Trophoblast cell (in vitro differentiated cells and primary cell): ENCODE measurements around the gene CARD14.
A peak's percentile ranks its signal among the peaks of the same experiment; 100 is the strongest.

ENCODE experiments used
- DNase-seq, 2 donors: peaks; one replicate each; pipeline ENCODE4 v3.0.0-alpha.2; 2016
- H2AFZ ChIP-seq: 2 replicates; pipeline ENCODE4 v1.6.1; 2013; ENCODE audit warnings: low read length, moderate library complexity, mild to moderate bottlenecking; ENCODE audit not compliant: insufficient read depth, poor library complexity
- H2AK5ac ChIP-seq: 2 replicates; pipeline ENCODE4 v1.6.1; 2013; ENCODE audit warnings: mild to moderate bottlenecking, low read length
- H2BK120ac ChIP-seq: 2 replicates; pipeline ENCODE4 v1.6.1; 2013; ENCODE audit warnings: low read length, mild to moderate bottlenecking, moderate library complexity; ENCODE audit not compliant: insufficient read depth, poor library complexity
- H2BK12ac ChIP-seq: 2 replicates; pipeline ENCODE4 v1.6.1; 2013; ENCODE audit warnings: mild to moderate bottlenecking, low read length, moderate library complexity
- H2BK5ac ChIP-seq: 2 replicates; pipeline ENCODE4 v1.6.1; 2013; ENCODE audit warnings: low read length, low read depth, moderate library complexity, mild to moderate bottlenecking; ENCODE audit not compliant: poor library complexity
- H3K14ac ChIP-seq: 2 replicates; pipeline ENCODE4 v1.6.1; 2013; ENCODE audit warnings: mild to moderate bottlenecking, low read length
- H3K18ac ChIP-seq: 2 replicates; pipeline ENCODE4 v1.6.1; 2013; ENCODE audit warnings: mild to moderate bottlenecking, low read length
- H3K23ac ChIP-seq: 2 replicates; pipeline ENCODE4 v1.6.1; 2013; ENCODE audit warnings: low read length
- H3K27ac ChIP-seq: 2 replicates; pipeline ENCODE4 v1.5.1; 2013; ENCODE audit warnings: low read depth, mild to moderate bottlenecking, inconsistent platforms, low read length, moderate library complexity
- H3K27me3 ChIP-seq: 2 replicates; pipeline ENCODE4 v1.6.1; 2013; ENCODE audit warnings: inconsistent platforms, mild to moderate bottlenecking, low read length, moderate library complexity; ENCODE audit not compliant: insufficient read depth
- H3K36me3 ChIP-seq, 2 experiments: 1 replicate in 1 of 2; 2 replicates in 1 of 2; pipeline ENCODE4 v1.6.1; 2013; ENCODE audit warnings: low read length in 2 of 2, mild to moderate bottlenecking in 2 of 2, moderate library complexity in 1 of 2; ENCODE audit not compliant: insufficient read depth in 2 of 2, control insufficient read depth in 1 of 2
- H3K4ac ChIP-seq: 2 replicates; pipeline ENCODE4 v1.6.1; 2013; ENCODE audit warnings: low read depth, mild to moderate bottlenecking, low read length, moderate library complexity
- H3K4me1 ChIP-seq, 2 experiments: 1 replicate in 1 of 2; 2 replicates in 1 of 2; pipeline ENCODE4 v1.6.1; 2013; ENCODE audit warnings: low read length in 2 of 2, mild to moderate bottlenecking in 2 of 2, moderate library complexity in 1 of 2; ENCODE audit not compliant: insufficient read depth in 2 of 2, control insufficient read depth in 1 of 2
- H3K4me2 ChIP-seq: 2 replicates; pipeline ENCODE4 v1.6.1; 2013; ENCODE audit warnings: inconsistent platforms, mild to moderate bottlenecking, low read length, moderate library complexity
- H3K4me3 ChIP-seq: 2 replicates; pipeline ENCODE4 v1.5.1; 2013; ENCODE audit warnings: mild to moderate bottlenecking, low read depth, low read length, inconsistent platforms
- H3K79me1 ChIP-seq: one replicate; pipeline ENCODE4 v1.6.1; 2013; ENCODE audit warnings: low read length
- H3K79me2 ChIP-seq: 2 replicates; pipeline ENCODE4 v1.6.1; 2013; ENCODE audit warnings: low read length, mild to moderate bottlenecking; ENCODE audit not compliant: control insufficient read depth, insufficient read depth, poor library complexity
- H3K9ac ChIP-seq: 2 replicates; pipeline ENCODE4 v1.6.1; 2013; ENCODE audit warnings: mild to moderate bottlenecking, low read length
- H3K9me3 ChIP-seq: 2 replicates; pipeline ENCODE4 v1.6.1; 2013; ENCODE audit warnings: low read depth, mild to moderate bottlenecking, control low read depth, inconsistent platforms, low read length; ENCODE audit not compliant: insufficient read depth
- H4K12ac ChIP-seq: 2 replicates; pipeline ENCODE4 v1.6.1; 2013; ENCODE audit warnings: low read depth, mild to moderate bottlenecking, low read length, moderate library complexity
- H4K8ac ChIP-seq: 2 replicates; pipeline ENCODE4 v1.6.1; 2013; ENCODE audit warnings: low read depth, mild to moderate bottlenecking, low read length, moderate library complexity
- H4K91ac ChIP-seq: one replicate; pipeline ENCODE4 v1.6.1; 2013; ENCODE audit warnings: low read depth, mild to moderate bottlenecking, low read length, moderate library complexity
- WGBS: extraction: QIAGEN DNeasy Blood & Tissue Kit; methylation state at CpG from one replicate; pipeline ENCODE4 v1.1.7; 2013; ENCODE audit warnings: missing lambda C conversion rate; ENCODE audit not compliant: insufficient read length, insufficient coverage; ENCODE audit errors: extremely low coverage; 5-methylcytosine and 5-hydroxymethylcytosine counted together

CARD14 gene

DNA sequence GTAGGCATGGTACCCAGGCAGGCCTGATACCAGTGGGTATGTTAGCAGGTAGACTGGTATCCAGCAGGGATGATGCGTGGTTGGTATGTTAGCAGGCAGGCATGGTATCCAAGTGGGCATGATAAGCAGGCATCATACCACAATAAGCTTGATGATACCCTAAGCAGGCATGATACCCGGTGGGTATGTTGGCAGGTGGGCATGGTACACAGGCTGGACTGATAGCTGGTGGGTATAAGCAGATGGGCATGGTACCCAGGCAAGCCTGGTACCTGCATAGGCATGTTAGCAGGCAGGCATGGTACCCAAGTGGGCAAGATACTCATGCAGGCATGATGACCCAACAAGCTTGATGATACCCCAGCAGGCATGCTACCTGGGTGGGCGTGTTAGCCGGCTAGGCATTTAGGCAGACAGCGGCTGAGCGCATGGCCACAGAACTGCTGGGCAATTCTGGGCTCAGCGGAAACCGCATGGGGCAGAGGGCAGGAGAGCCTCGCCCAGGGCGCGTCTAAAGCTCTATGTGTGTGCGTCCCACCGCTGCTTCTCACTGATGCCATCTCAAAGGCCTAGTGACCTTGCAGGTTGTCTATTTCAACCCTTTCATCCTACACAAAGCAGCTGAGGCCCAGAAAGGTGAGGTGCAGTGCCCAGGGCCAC, 48.0 kb downstream of the CARD14 start:
- DNase-seq: no peak
- WGBS: no CpG with 5 or more reads among the region's 13 CpGs
- no peaks in the 10 kb centered on the region for H3K27me3 ChIP-seq
- H3K14ac ChIP-seq: no peak overlapping the region
- peaks cover 2% of the 10 kb centered on the region for H3K9me3 ChIP-seq
- H3K4me1 ChIP-seq: peaks cover 7 to 10% of the 10 kb centered on the region in 2 experiments
- no peak overlapping the region for H4K8ac ChIP-seq
- H3K79me1 ChIP-seq: peaks cover 8% of the 10 kb centered on the region
- H2AK5ac ChIP-seq: no peak overlapping the region
- H3K23ac ChIP-seq: no peak overlapping the region
- H3K27ac ChIP-seq: no peak overlapping the region
- H2BK12ac ChIP-seq: no peak overlapping the region
- H3K4me2 ChIP-seq: no peak overlapping the region
- peaks cover 36 to 45% of the 10 kb centered on the region in 2 experiments for H3K36me3 ChIP-seq
- H2BK5ac ChIP-seq: no peak overlapping the region
- H4K12ac ChIP-seq: no peak overlapping the region
- no peak overlapping the region for H2BK120ac ChIP-seq
- no peak overlapping the region for H2AFZ ChIP-seq
- no peak overlapping the region for H3K9ac ChIP-seq
- H3K4ac ChIP-seq: no peak overlapping the region
- no peak overlapping the region for H4K91ac ChIP-seq
- H3K79me2 ChIP-seq: peaks cover 10% of the 10 kb centered on the region
- no peak overlapping the region for H3K4me3 ChIP-seq
- H3K18ac ChIP-seq: no peak overlapping the region

DNA sequence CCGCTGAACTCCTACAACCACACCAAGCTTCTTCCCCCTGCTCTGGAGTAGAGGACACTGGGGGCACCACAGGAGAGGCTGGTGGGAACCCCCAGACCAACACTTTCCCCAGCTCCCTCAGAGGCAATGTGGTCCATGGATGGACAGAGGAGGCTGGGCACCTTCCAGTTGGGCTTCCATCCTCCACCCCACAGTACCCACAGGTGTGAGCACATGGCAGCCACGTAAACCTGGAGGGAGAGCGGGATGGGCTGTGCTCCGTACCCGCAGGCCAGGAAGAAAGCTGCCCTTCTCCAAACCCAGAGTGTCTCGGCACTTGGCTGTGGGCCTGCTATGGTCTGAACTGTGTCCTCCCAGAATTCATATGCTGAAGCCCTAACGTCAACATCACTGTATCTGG, 48.6 kb downstream of the CARD14 start:
- no peak overlapping the region for H2BK5ac ChIP-seq
- H3K4me2 ChIP-seq: no peak overlapping the region
- no peaks in the 10 kb centered on the region for H3K27me3 ChIP-seq
- H3K4ac ChIP-seq: no peak overlapping the region
- H3K4me3 ChIP-seq: no peak overlapping the region
- H4K12ac ChIP-seq: no peak overlapping the region
- H3K36me3 ChIP-seq: peaks cover 39 to 47% of the 10 kb centered on the region in 2 experiments
- H3K79me1 ChIP-seq: peaks cover 8% of the 10 kb centered on the region
- H2BK12ac ChIP-seq: no peak overlapping the region
- H2BK120ac ChIP-seq: no peak overlapping the region
- H3K79me2 ChIP-seq: peaks cover 10% of the 10 kb centered on the region
- no peak overlapping the region for H3K14ac ChIP-seq
- H3K4me1 ChIP-seq: peaks cover 7 to 10% of the 10 kb centered on the region in 2 experiments
- no peak overlapping the region for H4K8ac ChIP-seq
- no peak overlapping the region for H2AFZ ChIP-seq
- no peak overlapping the region for H3K27ac ChIP-seq
- no peak overlapping the region for H3K23ac ChIP-seq
- no CpG with 5 or more reads among the region's 7 CpGs for WGBS
- H3K9ac ChIP-seq: peak overlapping the region; percentile 19
- H4K91ac ChIP-seq: no peak overlapping the region
- H3K18ac ChIP-seq: no peak overlapping the region
- peaks cover 2% of the 10 kb centered on the region for H3K9me3 ChIP-seq
- no peak for DNase-seq
- no peak overlapping the region for H2AK5ac ChIP-seq

GRCh38 chr17:80219013-80219762, 49.4 kb downstream of the CARD14 start:
- no peak overlapping the region for H4K12ac ChIP-seq
- H3K9me3 ChIP-seq: peaks cover 2% of the 10 kb centered on the region
- H3K79me2 ChIP-seq: peaks cover 10% of the 10 kb centered on the region
- peak overlapping the region; percentile 73 for H3K4me2 ChIP-seq
- H4K91ac ChIP-seq: no peak overlapping the region
- H3K4me1 ChIP-seq: peaks cover 7 to 13% of the 10 kb centered on the region in 2 experiments
- DNase-seq: peak; percentile 51 to 64
- no peak overlapping the region for H3K18ac ChIP-seq
- H3K14ac ChIP-seq: no peak overlapping the region
- peaks cover 35 to 44% of the 10 kb centered on the region in 2 experiments for H3K36me3 ChIP-seq
- no peak overlapping the region for H2BK120ac ChIP-seq
- H3K79me1 ChIP-seq: peaks cover 8% of the 10 kb centered on the region
- peak overlapping the region; percentile 96 for H3K4me3 ChIP-seq
- no peak overlapping the region for H3K27ac ChIP-seq
- no CpG with 5 or more reads among the region's 15 CpGs for WGBS
- H3K23ac ChIP-seq: no peak overlapping the region
- no peaks in the 10 kb centered on the region for H3K27me3 ChIP-seq
- H2BK5ac ChIP-seq: no peak overlapping the region
- no peak overlapping the region for H3K4ac ChIP-seq
- no peak overlapping the region for H4K8ac ChIP-seq
- H2BK12ac ChIP-seq: no peak overlapping the region
- no peak overlapping the region for H2AK5ac ChIP-seq
- no peak overlapping the region for H2AFZ ChIP-seq
- no peak overlapping the region for H3K9ac ChIP-seq

DNA sequence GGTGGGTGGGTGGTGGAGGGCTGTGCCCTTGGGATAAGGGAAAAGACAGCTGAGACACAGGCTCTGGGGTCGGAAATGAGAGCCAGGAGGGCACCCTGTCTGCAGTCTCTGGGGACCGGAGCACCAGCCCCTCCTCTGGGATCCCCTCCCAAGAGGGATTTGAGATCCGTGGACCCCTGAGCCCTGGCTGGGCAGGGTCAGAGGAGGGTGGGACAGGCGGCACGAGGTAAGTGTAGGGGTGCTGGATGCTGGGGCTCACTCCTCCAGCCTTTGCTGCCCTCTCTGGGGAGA, 49.9 kb downstream of the CARD14 start:
- Histone ChIP-seq H4K12ac (peak overlapping the region; percentile 88), H2BK12ac (peak overlapping the region; percentile 56), H3K79me1 (peaks cover 8% of the 10 kb centered on the region), H3K4ac (peak overlapping the region; percentile 41), H4K91ac (peak overlapping the region; percentile 87), H3K14ac (peak overlapping the region; percentile 93), H3K9me3 (peaks cover 2% of the 10 kb centered on the region), H2BK120ac (peak overlapping the region; percentile 83), H3K36me3 (peaks cover 30 to 39% of the 10 kb centered on the region in 2 experiments), H3K27ac (peak overlapping the region; percentile 45), H3K4me3 (peak overlapping the region; percentile 96), H2BK5ac (peak overlapping the region; percentile 81), H2AK5ac (peak overlapping the region; percentile 95), H3K23ac (no peak overlapping the region), H3K27me3 (no peaks in the 10 kb centered on the region), H3K9ac (peak overlapping the region; percentile 92), H3K4me2 (peak overlapping the region; percentile 73), H3K4me1 (peaks cover 7 to 13% of the 10 kb centered on the region in 2 experiments), H4K8ac (peak overlapping the region; percentile 91), H2AFZ (peak overlapping the region; percentile 88), H3K18ac (peak overlapping the region; percentile 96), H3K79me2 (peaks cover 10% of the 10 kb centered on the region)
- no peak for DNase-seq
- no CpG with 5 or more reads among the region's 5 CpGs for WGBS
